DMS53 treated with DMSO at 0.1 percent for 48 hours (cell line): ENCODE measurements around the gene GPX4.

Experiments
- DNase-seq: peaks from one replicate; lab custom pipeline; 2025; ENCODE audit not compliant: unreplicated experiment; lab: John Stamatoyannopoulos, UW

Gene GPX4

GRCh38 chr19:1068009-1069001 is 35.5 kb upstream of the GPX4 start:
- no peak for DNase-seq

- no peak for DNase-seq
These were observed 34.6 kb upstream of the GPX4 start for GRCh38 chr19:1069009-1069779.

- no peak for DNase-seq
These were observed 33.2 kb upstream of the GPX4 start for GRCh38 chr19:1070576-1070930.

GRCh38 chr19:1070931-1071791 is 32.6 kb upstream of the GPX4 start:
- DNase-seq, result no peak

- DNase-seq, result no peak
These were observed 31.3 kb upstream of the GPX4 start for GRCh38 chr19:1072371-1073015.

GRCh38 chr19:1073063-1073955 is 30.5 kb upstream of the GPX4 start:
- DNase-seq, result no peak

- no peak for DNase-seq
These were observed 29.8 kb upstream of the GPX4 start for GRCh38 chr19:1073956-1074517.

GRCh38 chr19:1074544-1075283 is 29.1 kb upstream of the GPX4 start:
- DNase-seq, result peak; percentile 72

- no peak for DNase-seq
These were observed 27.8 kb upstream of the GPX4 start for GRCh38 chr19:1076046-1076386.

GRCh38 chr19:1076951-1077350 is 26.8 kb upstream of the GPX4 start:
- DNase-seq, result peak; percentile 30

- no peak for DNase-seq
These were observed 24.2 kb upstream of the GPX4 start for GRCh38 chr19:1079566-1080111.

- no peak for DNase-seq
These were observed 23.2 kb upstream of the GPX4 start for GRCh38 chr19:1080360-1081161.

GRCh38 chr19:1081301-1082164 is 22.3 kb upstream of the GPX4 start:
- no peak for DNase-seq

GRCh38 chr19:1082165-1082927 is 21.4 kb upstream of the GPX4 start:
- peak; percentile 76 for DNase-seq

GRCh38 chr19:1082928-1083816 is 20.6 kb upstream of the GPX4 start:
- DNase-seq, result no peak
